ENCODE data around the gene SRP19.
A peak's percentile ranks its signal among the peaks of the same experiment; 100 is the strongest.
"Not testable (repeated sequence)": the region's sequence is repeated elsewhere in the genome, so short reads cannot be mapped to it uniquely, and the experiment has no call there.

SRP19 gene

GRCh38 chr5:112892776-112893175, 31.7 kb downstream of the SRP19 start:
- no peak overlapping the region for H3K27ac ChIP-seq (ENCODE audit: low read depth, low read length)
- H3K4me3 ChIP-seq (ENCODE audit: low read depth, low read length): no peak overlapping the region
- peaks cover 15% of the 10 kb centered on the region for H3K79me2 ChIP-seq (ENCODE audit: control insufficient read depth, insufficient read depth, low read length, unreplicated experiment)
- no peaks in the 10 kb centered on the region for H3K4me1 ChIP-seq (ENCODE audit: control insufficient read depth, insufficient read depth, low read length, unreplicated experiment)
- H2AFZ ChIP-seq (ENCODE audit: low read length, unreplicated experiment): no peak overlapping the region
- H3K27me3 ChIP-seq (ENCODE audit: insufficient read depth, low read length): no peaks in the 10 kb centered on the region
- peaks cover 10% of the 10 kb centered on the region for H3K36me3 ChIP-seq (ENCODE audit: insufficient read depth, low read length)

GRCh38 chr5:112895682-112896081, 34.6 kb downstream of the SRP19 start:
- H3K79me2 ChIP-seq (ENCODE audit: control insufficient read depth, insufficient read depth, low read length, unreplicated experiment): peaks cover 11% of the 10 kb centered on the region
- H3K4me3 ChIP-seq (ENCODE audit: low read depth, low read length): no peak overlapping the region
- no peak overlapping the region for H2AFZ ChIP-seq (ENCODE audit: low read length, unreplicated experiment)
- H3K27me3 ChIP-seq (ENCODE audit: insufficient read depth, low read length): no peaks in the 10 kb centered on the region
- H3K36me3 ChIP-seq (ENCODE audit: insufficient read depth, low read length): peaks cover 6% of the 10 kb centered on the region
- H3K27ac ChIP-seq (ENCODE audit: low read depth, low read length): no peak overlapping the region
- no peaks in the 10 kb centered on the region for H3K4me1 ChIP-seq (ENCODE audit: control insufficient read depth, insufficient read depth, low read length, unreplicated experiment)

- Histone ChIP-seq H3K79me2 (ENCODE audit: control insufficient read depth, insufficient read depth, low read length, unreplicated experiment) (peaks cover 38% of the 10 kb centered on the region), H3K4me3 (ENCODE audit: low read depth, low read length) (no peak overlapping the region), H2AFZ (ENCODE audit: low read length, unreplicated experiment) (no peak overlapping the region), H3K4me1 (ENCODE audit: control insufficient read depth, insufficient read depth, low read length, unreplicated experiment) (no peaks in the 10 kb centered on the region), H3K27me3 (ENCODE audit: insufficient read depth, low read length) (no peaks in the 10 kb centered on the region), H3K36me3 (ENCODE audit: insufficient read depth, low read length) (peaks cover 10% of the 10 kb centered on the region), H3K27ac (ENCODE audit: low read depth, low read length) (no peak overlapping the region)
Measured at GRCh38 chr5:112902561-112902960, 41.5 kb downstream of the SRP19 start.

GRCh38 chr5:112904996-112905395, 43.9 kb downstream of the SRP19 start:
- Histone ChIP-seq H3K79me2 (ENCODE audit: control insufficient read depth, insufficient read depth, low read length, unreplicated experiment) (peaks cover 50% of the 10 kb centered on the region), H3K36me3 (ENCODE audit: insufficient read depth, low read length) (peaks cover 14% of the 10 kb centered on the region)

GRCh38 chr5:112906637-112907036, 45.5 kb downstream of the SRP19 start:
- no peak overlapping the region for H3K27ac ChIP-seq (ENCODE audit: low read depth, low read length)
- H3K79me2 ChIP-seq (ENCODE audit: control insufficient read depth, insufficient read depth, low read length, unreplicated experiment): peaks cover 60% of the 10 kb centered on the region
- H3K4me1 ChIP-seq (ENCODE audit: control insufficient read depth, insufficient read depth, low read length, unreplicated experiment): no peaks in the 10 kb centered on the region
- no peak overlapping the region for H2AFZ ChIP-seq (ENCODE audit: low read length, unreplicated experiment)
- H3K36me3 ChIP-seq (ENCODE audit: insufficient read depth, low read length): peaks cover 14% of the 10 kb centered on the region
- no peaks in the 10 kb centered on the region for H3K27me3 ChIP-seq (ENCODE audit: insufficient read depth, low read length)
- no peak overlapping the region for H3K4me3 ChIP-seq (ENCODE audit: low read depth, low read length)

More at GRCh38 chr5:112904996-112905395, 43.9 kb downstream of the SRP19 start:
- not testable (repeated sequence) for H3K27ac ChIP-seq (ENCODE audit: low read depth, low read length); H3K4me3 ChIP-seq (ENCODE audit: low read depth, low read length); H3K4me1 ChIP-seq (ENCODE audit: control insufficient read depth, insufficient read depth, low read length, unreplicated experiment); H2AFZ ChIP-seq (ENCODE audit: low read length, unreplicated experiment); H3K27me3 ChIP-seq (ENCODE audit: insufficient read depth, low read length)

- H3K36me3 ChIP-seq (ENCODE audit: insufficient read depth, low read length): peaks cover 14% of the 10 kb centered on the region
- no peak overlapping the region for H2AFZ ChIP-seq (ENCODE audit: low read length, unreplicated experiment)
- no peaks in the 10 kb centered on the region for H3K27me3 ChIP-seq (ENCODE audit: insufficient read depth, low read length)
- no peak overlapping the region for H3K4me3 ChIP-seq (ENCODE audit: low read depth, low read length)
- H3K27ac ChIP-seq (ENCODE audit: low read depth, low read length): no peak overlapping the region
- H3K4me1 ChIP-seq (ENCODE audit: control insufficient read depth, insufficient read depth, low read length, unreplicated experiment): no peaks in the 10 kb centered on the region
- peaks cover 63% of the 10 kb centered on the region for H3K79me2 ChIP-seq (ENCODE audit: control insufficient read depth, insufficient read depth, low read length, unreplicated experiment)
Measured at GRCh38 chr5:112907166-112907631, 46.1 kb downstream of the SRP19 start.

GRCh38 chr5:112908854-112909253, 47.8 kb downstream of the SRP19 start:
- Histone ChIP-seq H3K79me2 (ENCODE audit: control insufficient read depth, insufficient read depth, low read length, unreplicated experiment) (peaks cover 53% of the 10 kb centered on the region), H3K4me3 (ENCODE audit: low read depth, low read length) (no peak overlapping the region), H3K4me1 (ENCODE audit: control insufficient read depth, insufficient read depth, low read length, unreplicated experiment) (peaks cover 3% of the 10 kb centered on the region), H3K27me3 (ENCODE audit: insufficient read depth, low read length) (no peaks in the 10 kb centered on the region), H3K36me3 (ENCODE audit: insufficient read depth, low read length) (peaks cover 17% of the 10 kb centered on the region), H3K27ac (ENCODE audit: low read depth, low read length) (no peak overlapping the region), H2AFZ (ENCODE audit: low read length, unreplicated experiment) (no peak overlapping the region)

DNA sequence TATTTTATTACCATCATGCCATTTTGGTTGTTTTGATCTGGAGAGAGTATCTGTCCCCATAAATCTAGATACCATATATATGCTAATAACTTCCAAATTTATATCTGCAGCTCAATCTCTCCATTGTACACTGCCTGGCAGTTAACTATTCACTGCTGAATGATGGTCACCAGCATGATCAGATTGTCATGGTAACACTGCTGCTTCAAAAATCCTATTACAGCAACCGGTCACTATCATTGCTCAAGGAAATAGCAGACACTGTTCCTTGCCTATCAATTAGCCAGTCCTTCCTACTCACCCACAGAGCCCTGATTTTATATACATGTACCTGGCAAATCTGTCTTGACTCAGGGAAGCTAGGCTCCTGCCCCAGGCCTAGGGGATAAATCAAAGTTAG, 49.4 kb downstream of the SRP19 start:
- no peaks in the 10 kb centered on the region for H3K27me3 ChIP-seq (ENCODE audit: insufficient read depth, low read length)
- no peak overlapping the region for H3K4me3 ChIP-seq (ENCODE audit: low read depth, low read length)
- no peak overlapping the region for H2AFZ ChIP-seq (ENCODE audit: low read length, unreplicated experiment)
- H3K79me2 ChIP-seq (ENCODE audit: control insufficient read depth, insufficient read depth, low read length, unreplicated experiment): peaks cover 60% of the 10 kb centered on the region
- peaks cover 17% of the 10 kb centered on the region for H3K36me3 ChIP-seq (ENCODE audit: insufficient read depth, low read length)
- no peak overlapping the region for H3K27ac ChIP-seq (ENCODE audit: low read depth, low read length)
- peaks cover 18% of the 10 kb centered on the region for H3K4me1 ChIP-seq (ENCODE audit: control insufficient read depth, insufficient read depth, low read length, unreplicated experiment)

- Histone ChIP-seq H3K4me1 (ENCODE audit: control insufficient read depth, insufficient read depth, low read length, unreplicated experiment) (peaks cover 35% of the 10 kb centered on the region), H2AFZ (ENCODE audit: low read length, unreplicated experiment) (no peak overlapping the region), H3K79me2 (ENCODE audit: control insufficient read depth, insufficient read depth, low read length, unreplicated experiment) (peaks cover 68% of the 10 kb centered on the region), H3K36me3 (ENCODE audit: insufficient read depth, low read length) (peaks cover 19% of the 10 kb centered on the region), H3K4me3 (ENCODE audit: low read depth, low read length) (no peak overlapping the region), H3K27ac (ENCODE audit: low read depth, low read length) (0 out of 2 replicates have a peak overlapping the region, but pooled peaks have one; percentile 36), H3K27me3 (ENCODE audit: insufficient read depth, low read length) (no peaks in the 10 kb centered on the region)
Measured at GRCh38 chr5:112914584-112914983, 53.5 kb downstream of the SRP19 start.

DNA sequence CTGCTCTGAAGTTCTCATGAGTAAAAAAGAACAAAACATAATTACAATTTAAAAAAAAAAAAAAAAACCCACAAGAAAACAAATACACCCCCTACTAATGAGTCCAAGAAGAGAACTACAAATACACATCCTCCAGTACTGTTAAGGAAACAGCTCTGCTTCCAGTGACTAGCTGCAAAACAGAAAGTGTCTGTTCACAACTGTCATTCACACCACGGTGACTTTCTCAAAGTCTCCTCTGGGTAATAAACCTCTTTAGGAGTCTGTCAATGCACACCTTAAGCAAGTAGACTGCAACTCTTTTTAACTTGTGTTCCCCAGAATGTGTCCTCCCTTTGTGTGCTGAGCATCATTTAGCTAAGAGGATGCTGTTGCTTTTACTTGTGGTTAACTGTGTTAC, 54.7 kb downstream of the SRP19 start:
- H3K27ac ChIP-seq (ENCODE audit: low read depth, low read length): no peak overlapping the region
- H2AFZ ChIP-seq (ENCODE audit: low read length, unreplicated experiment): no peak overlapping the region
- H3K27me3 ChIP-seq (ENCODE audit: insufficient read depth, low read length): no peaks in the 10 kb centered on the region
- peaks cover 17% of the 10 kb centered on the region for H3K36me3 ChIP-seq (ENCODE audit: insufficient read depth, low read length)
- peaks cover 46% of the 10 kb centered on the region for H3K4me1 ChIP-seq (ENCODE audit: control insufficient read depth, insufficient read depth, low read length, unreplicated experiment)
- H3K4me3 ChIP-seq (ENCODE audit: low read depth, low read length): no peak overlapping the region
- H3K79me2 ChIP-seq (ENCODE audit: control insufficient read depth, insufficient read depth, low read length, unreplicated experiment): peaks cover 73% of the 10 kb centered on the region

DNA sequence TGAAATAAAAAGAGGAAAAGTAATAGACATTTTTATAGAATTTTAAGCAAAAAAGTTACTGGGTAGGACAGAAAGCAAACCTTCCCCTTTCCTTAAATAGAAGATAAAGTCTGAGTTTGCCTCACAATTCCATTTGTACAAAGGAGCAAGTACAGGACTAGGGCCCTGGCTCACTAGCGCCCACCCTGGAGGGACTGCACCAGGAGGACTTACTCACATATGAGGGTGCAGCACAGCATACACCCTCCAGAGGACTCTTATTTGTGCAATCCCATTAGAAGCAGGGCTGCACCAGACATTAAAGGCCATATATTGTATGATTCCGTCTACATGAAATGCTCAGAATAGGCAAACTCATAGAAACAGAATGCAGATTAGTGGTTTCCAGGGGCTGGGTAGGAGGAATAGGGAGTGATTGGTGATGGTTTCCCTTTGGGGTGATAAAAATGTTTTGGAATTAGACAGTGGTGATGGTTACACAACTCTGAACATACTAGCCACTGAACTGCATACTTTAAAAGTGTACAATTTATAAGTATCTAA, 56.4 kb downstream of the SRP19 start:
- H3K27ac ChIP-seq (ENCODE audit: low read depth, low read length): no peak overlapping the region

More for the DNA sequence above, 56.4 kb downstream of the SRP19 start:
- H3K36me3 ChIP-seq (ENCODE audit: insufficient read depth, low read length): peaks cover 16% of the 10 kb centered on the region
- peaks cover 66% of the 10 kb centered on the region for H3K79me2 ChIP-seq (ENCODE audit: control insufficient read depth, insufficient read depth, low read length, unreplicated experiment)
- no peak overlapping the region for H2AFZ ChIP-seq (ENCODE audit: low read length, unreplicated experiment)
- H3K27me3 ChIP-seq (ENCODE audit: insufficient read depth, low read length): no peaks in the 10 kb centered on the region
- H3K4me3 ChIP-seq (ENCODE audit: low read depth, low read length): no peak overlapping the region
- H3K4me1 ChIP-seq (ENCODE audit: control insufficient read depth, insufficient read depth, low read length, unreplicated experiment): peaks cover 48% of the 10 kb centered on the region
